Cardiac muscle cell (in vitro differentiated cells and primary cell): ENCODE results near the gene MAST3. TPM values are rescaled to one million over a fixed set of nuclear protein-coding genes. Genes with fewer than 3 reads are reported as not detected.

Experiments used
- DNase-seq, 2 donors: peaks; one replicate each; pipeline versions ENCODE4 v3.0.0 to v3.0.0-alpha.2; 2010 to 2017; ENCODE audit warnings: low read depth in 1 of 2, low spot score in 1 of 2
- H3K27ac ChIP-seq: fragments of 200-600 bp; sonication (generic); 2 replicates; pipeline ENCODE4 v1.5.1; 2016
- H3K27me3 ChIP-seq: fragments of 200-600 bp; sonication (generic); 2 replicates; pipeline ENCODE4 v1.6.0; 2016; ENCODE audit warnings: control low read depth
- H3K36me3 ChIP-seq: fragments of 200-600 bp; sonication (generic); 2 replicates; pipeline ENCODE4 v1.5.1; 2016; ENCODE audit warnings: control low read depth
- H3K4me1 ChIP-seq: fragments of 200-600 bp; sonication (generic); 2 replicates; pipeline ENCODE4 v1.8.1; 2017; ENCODE audit warnings: low read depth, mild to moderate bottlenecking, mixed run types
- H3K4me3 ChIP-seq: fragments of 200-600 bp; sonication (generic); 2 replicates; pipeline ENCODE4 v1.5.1; 2016; ENCODE audit warnings: mild to moderate bottlenecking
- H3K9me3 ChIP-seq: fragments of 200-600 bp; sonication (generic); 2 replicates; pipeline ENCODE4 v1.5.1; 2017; ENCODE audit warnings: low read depth, mild to moderate bottlenecking, control low read depth
- polyA plus RNA-seq: library from polyadenylated mRNA; unstranded; fragments of >200 nt; fragmentation: Nextera tagmentation; extraction: Ambion mirVana; gene quantifications from 2 replicates; pipeline ENCODE4 v1.2.1, GENCODE V29; 2016
- total RNA-seq: library from RNA; depleted of rRNA; stranded (reverse); fragments of >200 nt; gene quantifications from 2 replicates; pipeline ENCODE4 v1.2.3, GENCODE V29; 2016
- TF ChIP-seq, protein P1 (sequence below): IDR thresholded peaks from 2 replicates; pipeline ENCODE4 v1.5.1; 2012; ENCODE audit warnings: low read depth, mild to moderate bottlenecking, low read length

MAST3 gene
- total RNA-seq (6.6 and 8.1 TPM in 2 replicates), polyA plus RNA-seq (5.5 and 8.4 TPM in 2 replicates)

DNA sequence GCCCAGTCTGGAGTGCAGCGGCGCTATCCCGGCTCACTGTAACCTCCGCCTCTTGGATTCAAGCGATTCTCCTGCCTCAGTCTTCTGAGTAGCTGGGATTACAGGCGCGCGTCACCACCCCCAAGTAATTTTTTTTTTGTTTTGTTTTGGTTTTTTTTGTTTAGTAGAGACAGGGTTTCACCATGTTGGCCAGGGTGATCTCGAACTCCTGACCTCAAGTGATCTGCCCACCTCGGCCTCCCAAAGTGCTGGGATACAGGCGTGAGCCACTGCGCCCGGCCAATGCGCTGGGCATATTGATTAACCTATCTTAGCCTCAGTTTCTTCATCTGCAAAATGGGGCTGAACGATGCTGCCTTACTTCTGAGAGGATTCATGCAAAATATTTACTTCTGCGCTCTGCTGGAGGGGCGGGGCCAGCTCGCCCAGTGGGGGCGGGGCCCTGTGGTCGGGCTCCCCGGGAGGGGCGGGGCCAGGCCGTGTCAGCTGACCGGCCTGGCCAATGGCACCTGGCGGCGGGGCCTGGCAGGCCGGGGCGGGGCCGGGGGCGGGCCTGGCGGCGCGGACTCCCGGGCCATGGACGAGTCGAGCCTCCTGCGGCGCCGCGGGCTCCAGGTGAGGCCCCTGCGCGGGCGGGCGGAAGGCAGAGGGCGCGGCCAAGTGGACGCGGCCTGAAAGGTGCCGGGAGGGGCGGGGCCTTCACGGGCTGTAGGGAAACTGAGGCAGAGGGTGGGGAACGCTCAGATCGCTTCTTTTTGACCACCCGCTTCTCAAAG, at the start of gene MAST3:
TSS of gene MAST3 (plus strand) at position 562 of the 776 bp plus-strand sequence. CDS start at position 577, 15 bp downstream.
- Histone ChIP-seq H3K36me3 (no peaks in the 10 kb centered on the region), H3K4me3 (peak within 1 kb of the TSS; percentile 35), H3K27ac (no peak within 1 kb of the TSS), H3K4me1 (no peaks in the 10 kb centered on the region), H3K9me3 (no peaks in the 10 kb centered on the region), H3K27me3 (peaks cover 15% of the 10 kb centered on the region)
- peak; percentile 86 to 89 for DNase-seq
- TF ChIP-seq, protein P1, sequence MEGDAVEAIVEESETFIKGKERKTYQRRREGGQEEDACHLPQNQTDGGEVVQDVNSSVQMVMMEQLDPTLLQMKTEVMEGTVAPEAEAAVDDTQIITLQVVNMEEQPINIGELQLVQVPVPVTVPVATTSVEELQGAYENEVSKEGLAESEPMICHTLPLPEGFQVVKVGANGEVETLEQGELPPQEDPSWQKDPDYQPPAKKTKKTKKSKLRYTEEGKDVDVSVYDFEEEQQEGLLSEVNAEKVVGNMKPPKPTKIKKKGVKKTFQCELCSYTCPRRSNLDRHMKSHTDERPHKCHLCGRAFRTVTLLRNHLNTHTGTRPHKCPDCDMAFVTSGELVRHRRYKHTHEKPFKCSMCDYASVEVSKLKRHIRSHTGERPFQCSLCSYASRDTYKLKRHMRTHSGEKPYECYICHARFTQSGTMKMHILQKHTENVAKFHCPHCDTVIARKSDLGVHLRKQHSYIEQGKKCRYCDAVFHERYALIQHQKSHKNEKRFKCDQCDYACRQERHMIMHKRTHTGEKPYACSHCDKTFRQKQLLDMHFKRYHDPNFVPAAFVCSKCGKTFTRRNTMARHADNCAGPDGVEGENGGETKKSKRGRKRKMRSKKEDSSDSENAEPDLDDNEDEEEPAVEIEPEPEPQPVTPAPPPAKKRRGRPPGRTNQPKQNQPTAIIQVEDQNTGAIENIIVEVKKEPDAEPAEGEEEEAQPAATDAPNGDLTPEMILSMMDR = no peak

DNA sequence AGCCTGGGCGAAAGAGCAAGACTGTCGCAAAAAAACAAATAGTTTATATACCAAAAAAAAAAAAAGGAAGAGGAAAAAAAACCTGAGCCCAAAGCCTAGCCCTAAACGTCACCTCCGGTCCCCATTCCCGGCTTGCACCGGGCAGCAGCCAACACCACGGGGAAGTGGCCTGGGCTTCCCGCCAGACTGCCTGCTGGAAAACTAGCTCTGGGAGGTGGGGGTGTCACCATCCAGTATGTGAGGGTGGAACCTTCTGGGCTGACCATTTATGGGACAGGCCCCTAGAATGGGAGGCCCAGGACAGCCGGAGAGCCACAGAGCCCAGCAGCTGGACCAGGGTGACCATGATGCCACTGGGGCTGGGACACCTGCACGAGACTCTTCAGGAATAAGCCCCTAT, 48.2 kb upstream of the MAST3 start:
- H3K4me3 ChIP-seq = no peak overlapping the region
- H3K4me1 ChIP-seq = no peaks in the 10 kb centered on the region
- DNase-seq = peak in 1 of 2 donors; percentile 86
- H3K27ac ChIP-seq = no peak overlapping the region
- no peaks in the 10 kb centered on the region for H3K36me3 ChIP-seq
- H3K9me3 ChIP-seq = no peaks in the 10 kb centered on the region
- H3K27me3 ChIP-seq = no peaks in the 10 kb centered on the region
- TF ChIP-seq, protein P1 = no peak

DNA sequence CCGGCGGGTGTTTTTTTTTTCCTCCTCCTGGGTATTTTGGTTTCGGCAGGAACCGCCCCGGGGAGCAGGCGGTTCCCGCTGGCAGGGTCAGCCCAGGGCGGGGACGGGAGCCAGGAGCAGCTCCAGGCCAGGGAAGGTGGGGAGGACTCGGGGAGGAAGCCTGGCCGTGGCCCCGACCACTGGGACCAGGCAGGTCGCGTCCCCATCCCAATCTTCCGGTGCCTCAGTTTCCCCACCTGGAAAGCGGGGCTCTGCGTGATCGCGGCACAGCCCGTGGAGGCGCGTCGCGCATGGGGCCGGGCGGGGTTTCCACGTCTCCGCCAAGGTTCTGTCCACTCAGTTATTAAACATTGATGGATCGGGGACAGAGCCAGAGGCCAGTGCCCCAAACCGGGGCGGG, 45.7 kb upstream of the MAST3 start:
- Histone ChIP-seq H3K27me3 (no peaks in the 10 kb centered on the region), H3K4me1 (no peaks in the 10 kb centered on the region), H3K27ac (no peak overlapping the region), H3K4me3 (no peak overlapping the region), H3K9me3 (no peaks in the 10 kb centered on the region), H3K36me3 (no peaks in the 10 kb centered on the region)
- TF ChIP-seq, protein P1 = no peak
- peak in 1 of 2 donors; percentile 21 for DNase-seq

DNA sequence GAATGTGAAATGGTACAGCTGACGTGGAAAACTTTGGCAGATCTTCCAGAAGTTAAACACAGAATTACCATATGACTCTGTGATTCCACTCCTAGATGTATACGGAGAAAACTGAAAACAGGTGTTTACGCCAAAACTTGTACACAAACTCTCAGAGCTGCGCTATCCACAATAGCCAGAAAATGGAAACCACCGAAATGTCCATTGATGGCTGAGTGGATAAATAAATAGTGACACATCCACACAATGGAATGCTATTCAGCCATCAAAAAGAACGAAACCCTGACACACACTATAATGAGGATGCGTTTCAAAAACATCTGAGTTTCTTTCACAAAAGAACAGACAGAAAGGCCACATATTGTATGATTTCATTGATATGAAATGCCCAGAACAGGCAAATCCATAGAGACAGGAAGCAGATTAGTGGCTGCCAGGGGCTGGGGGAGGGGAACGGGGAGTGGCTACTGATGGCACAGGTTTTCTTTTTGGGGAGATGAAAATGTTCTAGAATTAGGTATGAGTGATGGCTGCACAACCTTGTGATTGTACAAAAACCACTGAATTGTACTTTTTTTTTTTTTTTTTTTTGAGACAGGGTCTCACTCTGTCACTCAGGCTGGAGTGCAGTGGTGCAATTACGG, 43.9 kb upstream of the MAST3 start:
- H3K4me3 ChIP-seq = no peak overlapping the region
- no peaks in the 10 kb centered on the region for H3K9me3 ChIP-seq
- peak in 1 of 2 donors; percentile 29 for DNase-seq
- TF ChIP-seq, protein P1 = no peak
- H3K27me3 ChIP-seq = no peaks in the 10 kb centered on the region
- H3K27ac ChIP-seq = no peak overlapping the region
- no peaks in the 10 kb centered on the region for H3K4me1 ChIP-seq
- no peaks in the 10 kb centered on the region for H3K36me3 ChIP-seq

DNA sequence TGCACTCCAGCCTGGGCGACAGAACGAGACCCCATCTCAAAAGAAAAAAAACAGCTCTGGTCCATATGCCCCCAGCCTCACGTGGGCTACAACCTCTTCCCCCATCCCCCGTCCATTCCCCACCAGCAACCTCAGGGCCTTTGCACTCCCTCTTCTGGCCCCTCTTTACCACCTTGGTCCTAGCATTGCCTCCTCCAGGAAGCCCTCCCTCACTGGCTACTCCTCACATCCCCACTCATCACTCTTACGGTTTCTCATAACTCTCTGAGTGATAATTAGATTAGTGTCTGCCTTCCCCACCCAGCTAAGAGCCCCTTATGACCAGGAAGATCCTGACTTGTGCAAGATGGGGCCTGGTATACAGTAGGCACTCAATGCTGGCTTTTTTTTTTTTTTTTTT, 41.6 kb upstream of the MAST3 start:
- H3K9me3 ChIP-seq = no peaks in the 10 kb centered on the region
- no peaks in the 10 kb centered on the region for H3K27me3 ChIP-seq
- H3K4me1 ChIP-seq = no peaks in the 10 kb centered on the region
- TF ChIP-seq, protein P1 = no peak
- H3K27ac ChIP-seq = no peak overlapping the region
- H3K36me3 ChIP-seq = no peaks in the 10 kb centered on the region
- H3K4me3 ChIP-seq = no peak overlapping the region
- no peak for DNase-seq
